HG03045 (cell line): ENCODE measurements around the gene INSYN1.
"Not testable (repeated sequence)": the region's sequence is repeated elsewhere in the genome, so short reads cannot be mapped to it uniquely, and the experiment has no call there.

Source experiments
- ATAC-seq: cut with Tn5 transposase; IDR thresholded peaks from one replicate; pipeline ENCODE4 v1.9.1; 2021; ENCODE audit warnings: mild to moderate bottlenecking, moderate library complexity; ENCODE audit not compliant: unreplicated experiment

INSYN1 gene

GRCh38 chr15:73716417-73716816 is 36.7 kb downstream of the INSYN1 start:
- ATAC-seq = no peak

GRCh38 chr15:73715417-73715816 is 37.7 kb downstream of the INSYN1 start:
- ATAC-seq = no peak

- no peak for ATAC-seq
These were observed 38.4 kb downstream of the INSYN1 start for GRCh38 chr15:73714695-73715301.

GRCh38 chr15:73712107-73712506 is 41.0 kb downstream of the INSYN1 start:
- no peak for ATAC-seq

- no peak for ATAC-seq
These were observed 41.6 kb downstream of the INSYN1 start for GRCh38 chr15:73711526-73711925.

GRCh38 chr15:73710321-73710720 is 42.8 kb downstream of the INSYN1 start:
- ATAC-seq = no peak

- no peak for ATAC-seq
These were observed 43.5 kb downstream of the INSYN1 start for GRCh38 chr15:73709686-73710085.

GRCh38 chr15:73709241-73709640 is 43.9 kb downstream of the INSYN1 start:
- no peak for ATAC-seq

- ATAC-seq = no peak
These were observed 44.5 kb downstream of the INSYN1 start for GRCh38 chr15:73708691-73709090.

GRCh38 chr15:73704869-73705645 is 48.1 kb downstream of the INSYN1 start:
- ATAC-seq = no peak

GRCh38 chr15:73704142-73704868 is 48.8 kb downstream of the INSYN1 start:
- ATAC-seq = not testable (repeated sequence)

- ATAC-seq = not testable (repeated sequence)
These were observed 49.5 kb downstream of the INSYN1 start for GRCh38 chr15:73703601-73704000.

- ATAC-seq = not testable (repeated sequence)
These were observed 50.6 kb downstream of the INSYN1 start for GRCh38 chr15:73702311-73703239.

- no peak for ATAC-seq
These were observed 52.9 kb downstream of the INSYN1 start for GRCh38 chr15:73700041-73700842.

- ATAC-seq = no peak
These were observed 53.7 kb downstream of the INSYN1 start for GRCh38 chr15:73699249-73700040.

- peak; percentile 69 for ATAC-seq
These were observed 56.1 kb downstream of the INSYN1 start for GRCh38 chr15:73697033-73697467.

- ATAC-seq = no peak
These were observed 56.5 kb downstream of the INSYN1 start for GRCh38 chr15:73696641-73697001.

GRCh38 chr15:73695773-73696640 is 57.1 kb downstream of the INSYN1 start:
- no peak for ATAC-seq
